Activated T-helper 1 cell treated with Interleukin-2 at 50 U/mL for 16 hours (primary cell): ENCODE measurements around the gene IL12B.
A peak's percentile ranks its signal among the peaks of the same experiment; 100 is the strongest.
"Not testable (repeated sequence)": the region's sequence is repeated elsewhere in the genome, so short reads cannot be mapped to it uniquely, and the experiment has no call there.

Source experiments
- DNase-seq: peaks from one replicate; pipeline ENCODE4 v3.0.0-alpha.2; 2020; ENCODE audit warnings: low read depth

Gene IL12B

DNA sequence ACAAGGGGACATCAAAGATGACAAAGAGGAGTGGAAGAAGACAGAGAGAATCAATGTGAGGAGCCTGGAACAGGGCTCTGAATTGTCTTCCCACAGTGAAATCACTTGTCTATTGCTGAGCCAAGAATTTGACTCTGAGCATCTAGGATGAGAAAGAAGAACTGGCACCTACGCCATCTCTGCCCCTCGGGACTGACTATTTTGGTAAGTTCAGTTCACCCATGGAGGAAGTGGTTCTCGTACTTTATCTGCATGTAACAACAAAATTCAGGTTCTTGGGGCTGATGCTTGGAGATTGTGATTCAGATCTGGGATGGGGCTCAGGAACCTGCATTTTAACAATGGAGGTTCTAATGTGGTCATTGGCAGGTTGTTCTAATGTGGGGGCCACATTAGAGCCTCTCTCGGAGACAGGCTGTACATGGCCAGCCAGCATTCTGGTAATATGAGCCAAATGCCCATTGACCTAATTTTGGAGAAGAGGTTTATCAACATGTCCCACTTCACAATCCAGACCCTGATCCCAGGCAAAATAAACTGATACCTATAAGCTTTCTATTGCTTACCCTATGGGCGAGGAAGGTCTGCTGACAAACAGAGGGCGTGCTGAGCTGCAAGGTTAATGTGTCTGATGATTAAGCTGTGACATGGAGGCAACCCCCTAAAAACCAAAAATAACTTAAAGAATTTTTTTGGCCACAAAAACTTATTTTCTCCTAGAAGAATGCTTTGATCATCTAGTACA, 2.7 kb upstream of the IL12B start:
- DNase-seq: no peak

DNA sequence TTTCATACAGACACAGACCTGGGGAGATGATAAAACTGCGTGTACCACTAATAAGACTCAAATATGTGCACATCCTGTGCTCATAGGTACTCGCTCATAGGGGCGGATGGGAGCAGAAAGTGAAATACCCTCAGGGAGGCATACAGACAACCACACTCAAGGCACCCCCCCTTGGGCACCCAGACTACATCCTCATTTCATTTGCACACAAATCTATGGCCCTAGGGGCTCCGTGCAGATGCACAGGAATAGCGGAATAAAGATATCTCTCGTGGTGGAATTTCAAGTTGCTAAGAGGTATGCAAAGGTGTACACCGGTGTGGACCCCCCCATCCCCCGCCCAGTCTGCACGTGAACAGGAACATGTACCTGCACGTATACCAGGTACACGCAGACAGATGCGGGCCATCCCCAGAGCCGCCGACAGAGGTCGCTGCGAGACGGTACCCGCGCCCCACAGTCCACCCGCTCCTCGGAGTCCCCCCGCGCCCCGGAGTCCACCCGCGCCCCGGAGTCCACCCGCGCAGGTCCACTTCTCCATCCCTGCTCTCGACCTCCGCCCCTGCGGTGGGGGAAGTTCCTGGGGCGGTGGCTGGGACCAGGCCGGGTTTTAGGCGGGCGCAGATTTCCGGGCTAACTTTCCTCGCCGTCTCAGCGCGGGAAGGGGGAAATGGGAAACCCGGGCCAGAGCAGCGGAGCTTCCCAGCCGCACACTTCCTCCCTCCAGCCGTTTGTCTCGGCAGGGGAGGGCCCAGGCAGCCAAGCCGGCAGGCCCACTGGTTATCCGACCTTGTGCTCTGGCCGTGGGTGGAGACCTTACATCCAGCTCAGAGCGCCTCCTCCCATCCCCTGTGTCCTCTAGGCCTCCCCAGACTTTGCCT, 1.0 kb upstream of the IL12B start:
- peak; percentile 61 for DNase-seq

DNA sequence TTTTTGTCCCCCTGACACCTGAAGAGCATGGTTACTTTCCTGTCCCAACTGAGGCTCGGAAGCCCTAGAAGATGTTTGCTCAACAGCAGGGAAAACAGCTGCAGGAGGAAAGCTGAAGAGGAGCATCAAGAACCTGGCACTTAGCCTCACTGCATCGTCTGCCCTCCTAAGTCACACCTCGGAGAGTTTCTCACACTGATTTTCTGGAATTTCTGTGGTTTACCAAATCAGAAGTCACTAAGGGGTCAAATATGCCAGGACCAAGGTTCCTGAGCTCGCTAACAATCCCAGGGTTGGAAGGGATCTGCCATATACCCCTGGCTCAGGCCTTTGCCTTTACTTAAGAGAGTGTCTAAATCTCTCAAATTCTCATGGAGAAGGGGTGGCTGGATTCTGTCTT, 5.3 kb downstream of the IL12B start:
- DNase-seq: no peak

DNA sequence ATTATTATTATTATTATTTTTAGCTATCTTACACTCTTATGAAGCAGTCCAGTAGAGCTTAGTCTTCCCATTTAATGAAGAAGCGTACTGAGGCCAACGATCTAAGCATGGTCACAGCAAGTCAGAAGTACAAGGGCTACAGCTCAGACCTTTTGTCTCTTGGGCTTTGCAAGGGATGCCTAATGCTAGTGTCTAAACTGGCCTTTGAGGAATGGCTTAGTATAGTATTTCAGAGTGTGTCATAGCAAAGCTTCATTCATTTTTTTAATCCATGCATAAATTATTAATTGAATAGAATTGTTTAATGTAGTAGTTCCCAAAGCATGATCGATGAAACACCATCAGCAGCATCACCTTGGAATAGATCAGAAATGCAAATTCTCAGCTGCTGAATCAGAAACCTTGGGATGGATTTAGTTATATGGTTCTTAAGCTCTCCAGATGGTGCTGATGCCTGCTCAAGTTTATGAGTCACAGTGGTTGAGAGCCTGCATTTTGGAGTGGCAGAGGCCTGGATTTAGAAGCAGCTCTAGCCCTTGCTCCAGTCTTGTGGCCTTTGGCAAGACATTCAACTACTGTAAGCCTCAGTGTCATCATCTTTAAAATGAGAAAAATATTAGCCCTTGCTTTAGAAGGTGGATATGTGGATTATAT, 6.1 kb downstream of the IL12B start:
- no peak for DNase-seq

- DNase-seq: no peak
Measured at GRCh38 chr5:159322180-159322579, 8.1 kb downstream of the IL12B start.

- DNase-seq: no peak
Measured at GRCh38 chr5:159319832-159320231, 10.5 kb downstream of the IL12B start.

- DNase-seq: no peak
Measured at GRCh38 chr5:159319363-159319762, 10.9 kb downstream of the IL12B start.

- no peak for DNase-seq
Measured at GRCh38 chr5:159318448-159318847, 11.8 kb downstream of the IL12B start.

DNA sequence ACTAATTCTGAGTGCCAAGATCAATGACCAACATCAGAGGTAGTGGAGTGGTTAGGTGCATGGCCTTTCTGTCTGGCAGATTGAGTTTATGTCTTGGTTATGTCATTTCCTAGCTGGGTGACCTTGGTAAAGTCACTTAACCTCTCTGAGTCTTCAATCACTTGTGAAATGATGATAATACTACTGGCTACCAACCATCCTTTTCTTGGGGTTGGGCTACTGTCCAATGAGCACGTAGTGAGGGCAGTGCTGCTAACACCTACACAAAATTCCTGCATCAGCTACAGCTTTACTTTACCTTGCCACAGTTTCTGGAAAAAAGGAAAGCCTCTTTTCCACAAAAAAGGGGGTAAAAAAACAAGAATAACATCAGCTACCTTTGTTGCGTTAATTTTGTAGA, 12.4 kb downstream of the IL12B start:
- no peak for DNase-seq

DNA sequence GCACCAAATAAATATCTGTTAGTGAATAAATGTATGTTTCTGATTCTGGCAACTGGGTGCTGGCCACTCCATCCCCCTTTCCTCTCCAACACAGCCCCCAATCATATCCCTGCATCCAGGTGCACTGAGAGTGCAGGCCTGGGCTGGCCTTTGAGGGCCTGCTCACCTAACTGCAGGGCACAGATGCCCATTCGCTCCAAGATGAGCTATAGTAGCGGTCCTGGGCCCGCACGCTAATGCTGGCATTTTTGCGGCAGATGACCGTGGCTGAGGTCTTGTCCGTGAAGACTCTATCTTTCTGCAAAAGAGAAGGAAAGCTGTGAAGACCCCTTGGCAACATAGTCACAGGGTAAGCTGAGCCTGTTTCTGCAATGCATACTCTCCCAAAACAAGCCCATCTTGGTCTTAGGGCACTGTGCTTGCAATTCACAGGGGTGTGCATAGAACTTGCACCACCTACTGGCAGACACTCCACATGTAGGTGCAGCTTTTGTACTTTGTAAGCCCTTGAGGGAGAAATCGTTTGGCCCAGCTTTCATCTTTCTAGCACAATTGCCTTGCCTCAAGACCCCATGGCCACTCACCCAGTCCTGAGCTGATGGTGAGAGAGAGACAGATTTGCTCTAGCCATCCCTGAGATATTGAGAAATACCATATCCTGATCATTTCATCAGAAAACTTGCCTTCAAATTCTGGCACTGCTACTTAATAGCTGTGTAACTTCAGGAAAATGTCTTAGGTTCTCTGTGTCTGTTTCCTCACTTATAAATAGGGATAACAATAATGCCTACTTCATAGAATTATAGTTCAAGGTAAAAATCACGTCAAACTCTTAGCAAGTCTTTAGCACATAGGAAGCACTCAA, 13.5 kb downstream of the IL12B start:
- DNase-seq: no peak

GRCh38 chr5:159313197-159313596, 17.1 kb downstream of the IL12B start:
- DNase-seq: no peak

DNA sequence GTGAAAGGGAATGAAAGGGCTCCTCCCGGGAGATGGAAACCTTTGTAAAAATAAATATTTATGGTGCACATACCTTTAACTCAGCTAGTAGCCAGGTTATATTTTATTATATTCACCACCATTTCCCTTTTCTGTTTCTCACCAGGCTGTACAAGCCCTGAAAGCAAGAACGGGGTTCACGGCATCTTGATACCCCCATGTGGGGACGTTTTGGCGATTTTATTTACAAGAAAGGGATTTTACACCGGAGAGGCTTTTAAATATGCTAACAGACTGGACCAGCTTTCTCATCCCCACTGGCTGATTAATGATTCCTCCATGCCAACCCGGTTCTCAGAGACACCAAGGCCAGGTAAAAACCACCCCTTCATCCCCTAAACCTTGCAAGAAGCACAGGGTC, 19.2 kb downstream of the IL12B start:
- DNase-seq: no peak

DNA sequence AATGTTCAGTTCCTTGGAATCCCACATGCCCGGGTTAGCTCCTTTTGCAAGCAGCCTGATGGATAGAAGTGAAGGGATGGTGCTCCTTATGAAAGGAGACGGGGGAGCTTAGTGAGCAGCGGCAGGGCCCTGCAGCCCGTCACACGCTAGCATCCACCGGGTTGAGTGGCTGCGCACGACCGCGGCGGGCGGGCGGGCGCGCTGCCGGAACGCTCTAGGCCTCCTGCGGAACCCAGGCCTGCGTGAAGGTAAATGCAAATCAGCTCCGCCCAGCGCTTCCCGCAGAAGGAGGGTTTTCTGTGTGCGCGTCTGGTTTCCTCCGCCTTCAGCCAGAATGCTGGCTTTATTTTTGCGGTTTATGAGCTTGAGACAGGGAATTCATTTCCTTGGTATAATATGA, 19.8 kb downstream of the IL12B start:
- peak; percentile 8 for DNase-seq

DNA sequence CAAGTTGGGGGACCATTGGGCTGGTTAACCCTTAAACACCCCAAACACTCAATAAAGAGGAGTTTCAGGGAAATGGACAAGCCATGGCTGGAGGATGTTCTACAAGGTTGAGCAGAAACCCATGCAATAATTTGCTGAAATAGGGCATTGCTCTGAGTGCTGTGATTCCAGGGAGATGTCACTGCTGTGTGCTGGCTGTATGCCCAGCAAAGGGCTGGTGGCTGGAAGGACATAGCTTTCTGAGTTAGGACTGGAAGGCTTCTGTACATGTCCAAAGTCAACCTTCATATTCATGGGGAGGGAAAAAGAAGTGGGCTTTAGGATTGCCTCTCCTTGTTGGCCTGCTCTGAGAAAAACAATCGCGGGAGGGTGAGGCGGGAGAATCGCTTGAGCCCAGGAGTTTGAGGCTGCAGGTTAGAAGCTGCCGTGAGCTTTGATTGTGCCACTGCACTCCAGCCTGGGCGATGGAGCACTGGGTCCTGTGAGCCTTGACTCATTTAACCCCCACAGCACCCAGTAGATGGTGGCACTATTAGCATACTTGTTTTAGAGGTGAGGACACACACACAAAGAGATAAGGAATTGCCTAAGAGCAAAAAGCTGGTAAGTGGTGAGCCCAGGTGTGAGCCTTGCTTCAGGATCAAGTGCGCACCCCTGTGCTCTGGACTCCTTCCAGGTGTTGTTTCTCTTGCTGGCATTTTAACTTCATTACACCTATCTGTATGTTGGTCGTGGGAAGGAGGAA, 20.4 kb downstream of the IL12B start:
- DNase-seq: no peak

- no peak for DNase-seq
Measured at GRCh38 chr5:159304961-159305595, 25.2 kb downstream of the IL12B start.

DNA sequence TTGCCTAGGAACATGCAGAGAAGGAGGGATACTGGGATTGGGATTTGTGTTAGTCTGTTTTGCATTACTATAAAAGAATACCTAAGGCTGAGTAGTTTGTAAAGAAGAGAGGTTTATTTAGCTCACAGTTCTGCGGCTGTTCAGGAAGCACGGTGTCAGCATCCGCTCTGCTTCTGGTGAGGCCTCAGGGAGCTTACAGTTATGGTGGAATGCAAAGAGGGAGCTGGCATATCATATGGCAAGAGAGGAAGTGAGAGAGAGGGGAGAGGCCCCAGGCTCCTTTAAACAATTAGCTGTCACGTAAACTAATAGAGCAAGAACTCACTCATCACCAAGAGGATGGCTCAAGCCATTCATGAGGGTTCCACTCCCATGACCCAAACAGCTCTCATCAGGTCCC, 27.0 kb downstream of the IL12B start:
- no peak for DNase-seq

GRCh38 chr5:159301929-159302860, 28.1 kb downstream of the IL12B start:
- DNase-seq: not testable (repeated sequence)

GRCh38 chr5:159301466-159301865, 28.8 kb downstream of the IL12B start:
- no peak for DNase-seq

DNA sequence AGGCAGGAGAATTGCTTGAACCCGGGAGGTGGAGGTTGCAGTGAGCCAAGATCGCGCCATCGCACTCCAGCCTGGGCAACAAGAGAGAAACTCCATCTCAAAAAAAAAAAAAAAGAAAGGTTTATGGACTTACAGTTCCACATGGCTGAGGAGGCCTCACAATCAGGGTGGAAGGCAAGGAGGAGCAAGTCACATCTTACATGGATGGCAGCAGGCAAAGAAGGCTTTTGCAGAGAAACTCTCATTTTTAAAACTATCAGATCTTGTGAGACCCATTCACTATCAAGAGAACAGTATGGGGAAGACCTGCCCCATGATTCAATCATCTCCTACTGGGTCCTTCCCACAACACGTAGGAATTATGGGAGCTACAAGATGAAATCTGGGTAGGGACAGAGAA, 33.0 kb downstream of the IL12B start:
- not testable (repeated sequence) for DNase-seq

- no peak for DNase-seq
Measured at GRCh38 chr5:159294921-159295320, 35.4 kb downstream of the IL12B start.
